ENCODE results near the gene CCM2L.

CCM2L gene

GRCh38 chr20:32007787-32008616 lies 2.2 kb upstream of the CCM2L start:
- TF ChIP-seq, protein P1, sequence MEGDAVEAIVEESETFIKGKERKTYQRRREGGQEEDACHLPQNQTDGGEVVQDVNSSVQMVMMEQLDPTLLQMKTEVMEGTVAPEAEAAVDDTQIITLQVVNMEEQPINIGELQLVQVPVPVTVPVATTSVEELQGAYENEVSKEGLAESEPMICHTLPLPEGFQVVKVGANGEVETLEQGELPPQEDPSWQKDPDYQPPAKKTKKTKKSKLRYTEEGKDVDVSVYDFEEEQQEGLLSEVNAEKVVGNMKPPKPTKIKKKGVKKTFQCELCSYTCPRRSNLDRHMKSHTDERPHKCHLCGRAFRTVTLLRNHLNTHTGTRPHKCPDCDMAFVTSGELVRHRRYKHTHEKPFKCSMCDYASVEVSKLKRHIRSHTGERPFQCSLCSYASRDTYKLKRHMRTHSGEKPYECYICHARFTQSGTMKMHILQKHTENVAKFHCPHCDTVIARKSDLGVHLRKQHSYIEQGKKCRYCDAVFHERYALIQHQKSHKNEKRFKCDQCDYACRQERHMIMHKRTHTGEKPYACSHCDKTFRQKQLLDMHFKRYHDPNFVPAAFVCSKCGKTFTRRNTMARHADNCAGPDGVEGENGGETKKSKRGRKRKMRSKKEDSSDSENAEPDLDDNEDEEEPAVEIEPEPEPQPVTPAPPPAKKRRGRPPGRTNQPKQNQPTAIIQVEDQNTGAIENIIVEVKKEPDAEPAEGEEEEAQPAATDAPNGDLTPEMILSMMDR (IDR thresholded peaks at IDR 0.05), result no peak
- DNase-seq (ENCODE audit: low spot score), result no peak
- H3K4me3 ChIP-seq, result no peak overlapping the region
- H3K27ac ChIP-seq, result no peak overlapping the region

DNA sequence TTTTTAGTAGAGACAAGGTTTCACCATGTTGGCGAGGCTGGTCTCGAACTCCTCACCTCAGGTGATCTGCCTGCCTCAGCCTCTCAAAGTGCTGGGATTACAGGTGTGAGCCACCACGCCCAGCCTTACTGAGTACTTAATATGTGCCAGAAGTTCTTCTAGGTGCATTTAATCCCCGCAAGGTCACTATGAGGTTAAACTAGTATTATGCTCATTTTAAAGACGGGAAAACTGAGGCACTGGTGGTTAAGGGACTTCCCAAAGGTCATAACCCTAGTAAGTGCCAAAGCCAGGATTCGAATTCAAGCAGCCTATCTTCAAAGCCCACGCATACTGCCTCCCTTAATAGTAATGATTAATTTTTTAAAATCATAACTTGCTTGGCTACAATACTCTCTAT lies 674 bp upstream of the CCM2L start:
- H3K4me3 ChIP-seq, result no peak overlapping the region

GRCh38 chr20:32010666-32011065 lies 428 bp downstream of the CCM2L start:
- H3K27ac ChIP-seq, result peak overlapping the region in 1 of 2 donors; percentile 62
- TF ChIP-seq, protein P1 (IDR thresholded peaks at IDR 0.05), result no peak
- no peak for DNase-seq (ENCODE audit: low spot score)
- peak overlapping the region; percentile 56 for H3K4me3 ChIP-seq

More for the DNA sequence above, 674 bp upstream of the CCM2L start:
- TF ChIP-seq, protein P1 (IDR thresholded peaks at IDR 0.05), result no peak
- DNase-seq (ENCODE audit: low spot score), result no peak
- H3K27ac ChIP-seq, result peak overlapping the region in 1 of 2 donors; percentile 45

DNA sequence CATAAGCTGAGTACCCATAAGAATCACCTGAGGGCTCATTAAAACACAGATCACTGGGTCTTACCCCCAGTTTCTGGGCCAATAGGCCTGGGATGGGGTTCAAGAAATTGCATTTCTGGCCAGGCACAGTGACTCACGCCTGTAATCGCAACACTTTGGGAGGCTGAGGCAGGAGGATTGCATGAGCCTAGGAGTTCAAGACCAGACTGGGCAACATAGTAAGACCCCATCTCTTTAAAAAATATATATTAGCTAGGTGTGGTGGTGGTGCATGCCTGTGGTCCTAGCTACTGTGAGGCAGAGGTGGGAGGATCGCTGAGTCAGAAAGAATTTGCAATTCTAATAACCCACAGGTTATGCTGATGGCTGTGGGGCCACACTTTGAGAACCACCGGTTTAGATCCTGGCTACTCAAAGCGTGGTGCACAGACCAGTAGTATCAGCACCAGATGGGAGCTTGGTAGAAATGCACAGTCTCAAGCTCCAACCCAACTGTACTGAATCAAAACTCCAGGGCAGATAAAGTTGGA lies 2.0 kb downstream of the CCM2L start:
- no peak overlapping the region for H3K4me3 ChIP-seq
- TF ChIP-seq, protein P1 (IDR thresholded peaks at IDR 0.05), result no peak
- no peak overlapping the region for H3K27ac ChIP-seq
- no peak for DNase-seq (ENCODE audit: low spot score)

- TF ChIP-seq, protein P1 (IDR thresholded peaks at IDR 0.05), result no peak
- H3K4me3 ChIP-seq, result no peak overlapping the region
- H3K27ac ChIP-seq, result no peak overlapping the region
- no peak for DNase-seq (ENCODE audit: low spot score)
Measured at GRCh38 chr20:32013326-32013725, 3.1 kb downstream of the CCM2L start.

DNA sequence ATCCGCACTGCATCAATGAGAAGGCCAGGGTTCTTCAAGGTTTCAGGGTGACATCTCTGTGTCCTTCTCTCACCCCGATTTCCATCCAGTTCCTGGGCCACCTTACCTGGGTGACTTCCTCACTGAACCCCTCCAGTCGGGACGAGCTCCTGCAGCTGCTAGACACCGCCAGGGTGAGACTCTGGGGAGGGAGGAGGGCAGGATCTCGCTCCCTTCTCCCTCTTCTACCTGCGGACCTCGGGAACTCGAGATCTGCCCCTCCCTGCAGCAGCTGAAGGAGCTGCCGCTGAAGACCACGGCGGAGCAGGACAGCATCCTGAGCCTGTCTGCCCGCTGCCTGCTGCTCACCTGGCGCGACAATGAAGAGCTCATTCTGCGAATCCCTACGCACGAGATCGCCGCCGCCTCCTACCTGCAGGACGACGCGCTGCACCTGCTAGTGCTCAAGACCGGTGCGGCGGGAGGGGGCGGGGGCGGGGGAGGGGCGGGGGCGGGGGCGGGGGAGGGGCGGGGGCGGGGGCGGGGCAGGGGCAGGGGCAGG lies 7.5 kb downstream of the CCM2L start:
- Histone ChIP-seq H3K27ac (no peak overlapping the region), H3K4me3 (peak overlapping the region; percentile 70)
- no peak for DNase-seq (ENCODE audit: low spot score)
- TF ChIP-seq, protein P1 (IDR thresholded peaks at IDR 0.05), result no peak

Measured in coronary artery (tissue), 2 donors.